GM21390 (cell line): ENCODE results near the gene AXIN1.
"Not testable (repeated sequence)": the region's sequence is repeated elsewhere in the genome, so short reads cannot be mapped to it uniquely, and the experiment has no call there.

Source experiments
- ATAC-seq: cut with Tn5 transposase; IDR thresholded peaks from one replicate; pipeline ENCODE4 v1.9.1; 2021; ENCODE audit not compliant: unreplicated experiment

The AXIN1 gene, protein sequence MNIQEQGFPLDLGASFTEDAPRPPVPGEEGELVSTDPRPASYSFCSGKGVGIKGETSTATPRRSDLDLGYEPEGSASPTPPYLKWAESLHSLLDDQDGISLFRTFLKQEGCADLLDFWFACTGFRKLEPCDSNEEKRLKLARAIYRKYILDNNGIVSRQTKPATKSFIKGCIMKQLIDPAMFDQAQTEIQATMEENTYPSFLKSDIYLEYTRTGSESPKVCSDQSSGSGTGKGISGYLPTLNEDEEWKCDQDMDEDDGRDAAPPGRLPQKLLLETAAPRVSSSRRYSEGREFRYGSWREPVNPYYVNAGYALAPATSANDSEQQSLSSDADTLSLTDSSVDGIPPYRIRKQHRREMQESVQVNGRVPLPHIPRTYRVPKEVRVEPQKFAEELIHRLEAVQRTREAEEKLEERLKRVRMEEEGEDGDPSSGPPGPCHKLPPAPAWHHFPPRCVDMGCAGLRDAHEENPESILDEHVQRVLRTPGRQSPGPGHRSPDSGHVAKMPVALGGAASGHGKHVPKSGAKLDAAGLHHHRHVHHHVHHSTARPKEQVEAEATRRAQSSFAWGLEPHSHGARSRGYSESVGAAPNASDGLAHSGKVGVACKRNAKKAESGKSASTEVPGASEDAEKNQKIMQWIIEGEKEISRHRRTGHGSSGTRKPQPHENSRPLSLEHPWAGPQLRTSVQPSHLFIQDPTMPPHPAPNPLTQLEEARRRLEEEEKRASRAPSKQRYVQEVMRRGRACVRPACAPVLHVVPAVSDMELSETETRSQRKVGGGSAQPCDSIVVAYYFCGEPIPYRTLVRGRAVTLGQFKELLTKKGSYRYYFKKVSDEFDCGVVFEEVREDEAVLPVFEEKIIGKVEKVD

DNA sequence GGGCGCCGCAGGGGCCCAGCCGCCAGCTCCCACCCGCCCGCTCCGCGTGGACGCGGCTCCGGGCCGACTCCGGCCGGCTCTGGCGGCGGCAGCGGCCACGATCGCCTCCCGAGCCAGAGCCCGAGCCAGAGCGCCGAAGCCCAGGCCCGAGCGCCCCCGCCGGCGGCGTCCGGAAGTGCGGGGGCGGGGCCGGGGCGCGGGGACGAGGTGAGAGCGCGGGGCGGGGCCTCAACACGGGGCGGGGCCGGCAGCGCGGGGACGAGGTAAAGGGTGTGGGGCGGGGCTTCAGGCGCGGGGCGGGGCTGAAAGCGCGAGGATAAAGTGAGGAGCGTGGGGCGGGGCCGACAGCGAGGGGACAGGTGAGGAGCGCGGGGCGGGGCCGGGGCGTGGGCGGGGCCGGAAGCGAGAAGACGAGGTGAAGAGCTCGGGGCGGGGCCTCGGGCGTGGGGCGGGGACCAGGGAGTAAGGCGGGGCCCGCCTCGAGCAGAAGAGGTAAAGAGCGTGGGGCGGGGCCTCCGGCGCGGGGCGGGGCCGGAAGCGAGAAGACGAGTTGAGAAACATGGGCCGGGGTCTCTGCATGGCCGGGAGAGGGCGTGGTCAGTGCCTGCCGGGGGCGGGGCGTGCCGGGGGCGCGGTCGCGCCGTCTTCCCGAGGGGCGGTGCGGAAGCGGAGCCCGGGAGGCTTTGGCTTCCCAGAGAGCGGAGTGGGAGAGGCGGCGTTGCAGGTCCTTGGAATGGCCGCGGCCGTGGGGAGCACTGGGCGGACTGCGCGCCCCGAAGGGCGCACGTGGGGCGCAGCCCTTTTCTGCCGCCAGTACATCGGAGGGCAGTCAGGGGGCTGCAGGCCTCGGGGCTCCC, at the start of gene AXIN1:
AXIN1 (minus strand) TSS at position 177 of the 857 bp plus-strand sequence. CDS start 5,698 bp downstream, outside the sequence.
- peak; percentile 54 for ATAC-seq

DNA sequence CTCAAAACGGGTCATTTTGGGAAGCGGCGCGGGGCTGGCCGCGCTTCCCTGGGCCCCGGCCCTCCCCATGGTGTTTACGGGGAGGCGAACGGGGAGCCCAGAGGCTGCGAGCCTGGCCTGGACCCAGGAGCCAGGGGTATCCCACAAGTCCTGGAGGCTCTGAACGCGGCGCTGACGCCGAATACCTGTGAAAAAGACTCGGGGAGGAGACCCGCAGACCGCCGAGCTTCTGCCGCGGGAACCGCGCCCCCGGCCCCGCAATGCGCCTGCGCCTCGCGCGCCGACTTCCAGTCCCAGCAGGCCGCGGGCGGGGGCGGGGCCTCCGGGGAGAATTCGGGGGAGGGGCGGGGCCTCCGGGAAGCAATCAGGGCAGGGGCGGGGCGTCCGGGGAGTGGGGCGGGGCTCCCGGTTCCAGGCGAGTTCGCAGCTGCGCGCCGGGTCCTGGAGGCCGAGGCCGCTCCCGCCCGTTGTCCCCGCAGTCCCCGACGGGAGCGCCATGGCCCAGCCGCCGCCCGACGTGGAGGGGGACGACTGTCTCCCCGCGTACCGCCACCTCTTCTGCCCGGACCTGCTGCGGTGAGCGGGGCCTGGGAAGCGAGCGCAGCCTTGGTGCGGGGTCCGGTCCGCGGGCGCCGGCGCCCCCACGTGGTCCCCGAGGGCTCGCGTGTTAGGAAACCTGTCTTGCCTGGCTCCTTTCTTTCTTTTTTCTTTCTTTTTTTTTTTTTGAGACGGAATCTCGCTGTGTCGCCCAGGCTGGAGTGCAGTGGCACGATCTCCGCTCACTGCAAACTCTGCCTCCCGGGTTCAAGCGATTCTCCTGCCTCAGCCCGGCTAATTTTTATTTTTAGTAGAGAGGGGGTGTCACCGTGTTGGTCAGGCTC, 49.2 kb upstream of the AXIN1 start, which contains the start of gene DECR2:
DECR2 (plus strand) TSS at position 418 of the 881 bp plus-strand sequence; CDS start at position 497, 79 bp downstream.
- peak; percentile 46 for ATAC-seq

DNA sequence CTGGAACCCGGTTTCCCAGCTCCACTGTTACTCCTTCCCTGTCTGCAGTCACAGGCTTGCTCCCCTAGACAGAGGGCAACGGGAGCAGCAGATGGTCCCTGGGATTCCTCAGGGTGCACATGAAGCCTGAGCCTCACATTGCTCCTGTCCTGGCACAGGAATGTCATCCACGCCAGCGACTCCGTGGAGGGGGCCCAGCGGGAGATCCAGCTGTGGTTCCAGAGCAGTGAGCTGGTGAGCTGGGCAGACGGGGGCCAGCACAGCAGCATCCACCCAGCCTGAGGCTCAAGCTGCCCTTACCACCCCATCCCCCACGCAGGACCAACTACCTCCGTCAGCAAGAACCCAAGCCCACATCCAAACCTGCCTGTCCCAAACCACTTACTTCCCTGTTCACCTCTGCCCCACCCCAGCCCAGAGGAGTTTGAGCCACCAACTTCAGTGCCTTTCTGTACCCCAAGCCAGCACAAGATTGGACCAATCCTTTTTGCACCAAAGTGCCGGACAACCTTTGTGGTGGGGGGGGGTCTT, 47.6 kb upstream of the AXIN1 start:
- no peak for ATAC-seq

DNA sequence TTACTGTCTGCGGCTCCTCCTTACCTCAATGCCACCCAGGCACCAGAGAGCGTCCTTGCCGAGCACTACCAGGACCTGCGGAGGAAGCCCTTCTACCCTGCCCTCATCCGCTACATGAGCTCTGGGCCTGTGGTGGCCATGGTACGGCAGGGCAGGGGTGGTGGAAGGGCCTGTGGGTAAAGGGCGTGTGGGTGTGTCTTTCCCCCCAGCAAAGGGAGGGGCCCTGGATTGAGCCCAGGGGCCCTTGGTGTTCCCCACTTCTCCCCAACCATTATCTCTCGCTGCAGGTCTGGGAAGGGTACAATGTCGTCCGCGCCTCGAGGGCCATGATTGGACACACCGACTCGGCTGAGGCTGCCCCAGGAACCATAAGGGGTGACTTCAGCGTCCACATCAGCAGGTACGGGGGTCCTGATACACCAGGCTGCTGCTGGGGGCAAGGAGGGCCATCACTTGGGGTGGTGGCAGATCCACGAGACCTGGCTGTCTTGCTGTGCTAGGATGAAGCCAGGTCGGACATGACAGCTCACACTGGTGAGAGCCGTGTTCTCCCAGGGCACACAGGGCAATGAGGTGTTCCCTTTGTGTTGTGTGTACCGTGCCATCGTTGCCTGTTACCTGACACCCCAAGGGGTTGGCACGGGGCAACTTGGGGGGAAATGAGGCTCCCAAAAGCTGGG, 47.0 kb upstream of the AXIN1 start:
- no peak for ATAC-seq

DNA sequence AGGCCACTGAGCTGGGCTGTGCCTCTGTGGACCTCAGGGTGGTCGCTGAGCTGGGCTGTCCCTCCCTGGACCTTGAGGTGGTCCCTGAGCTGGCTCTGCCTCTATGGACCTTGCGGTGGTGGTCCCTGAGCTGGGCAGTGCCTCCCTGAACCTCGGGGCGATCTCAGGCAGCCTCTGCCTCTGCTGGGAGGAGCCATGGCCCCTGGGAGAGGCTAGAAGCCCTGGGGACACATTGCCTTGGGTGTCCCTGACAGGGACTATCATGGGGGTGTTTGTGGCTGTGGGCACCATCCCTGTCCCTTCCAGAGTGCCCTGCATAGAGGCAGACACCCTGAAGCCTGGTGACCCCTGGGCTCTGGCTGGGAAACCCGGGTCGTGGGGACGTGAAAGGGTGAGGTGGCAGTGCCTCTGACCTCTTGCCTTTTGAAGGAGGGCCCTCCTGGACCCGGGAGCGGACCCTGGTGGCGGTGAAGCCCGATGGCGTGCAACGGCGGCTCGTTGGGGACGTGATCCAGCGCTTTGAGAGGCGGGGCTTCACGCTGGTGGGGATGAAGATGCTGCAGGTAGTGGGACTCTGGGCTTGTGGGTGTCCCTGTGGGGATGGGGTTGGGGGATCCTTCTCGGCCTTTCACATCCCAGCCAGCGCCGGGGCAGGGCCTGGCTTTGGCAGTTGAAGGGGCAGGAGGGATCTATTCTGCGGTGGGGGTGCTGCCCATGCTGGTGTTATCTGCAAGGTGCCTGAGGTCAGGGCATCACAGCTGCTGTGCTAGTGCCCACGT, 46.2 kb upstream of the AXIN1 start:
- no peak for ATAC-seq

DNA sequence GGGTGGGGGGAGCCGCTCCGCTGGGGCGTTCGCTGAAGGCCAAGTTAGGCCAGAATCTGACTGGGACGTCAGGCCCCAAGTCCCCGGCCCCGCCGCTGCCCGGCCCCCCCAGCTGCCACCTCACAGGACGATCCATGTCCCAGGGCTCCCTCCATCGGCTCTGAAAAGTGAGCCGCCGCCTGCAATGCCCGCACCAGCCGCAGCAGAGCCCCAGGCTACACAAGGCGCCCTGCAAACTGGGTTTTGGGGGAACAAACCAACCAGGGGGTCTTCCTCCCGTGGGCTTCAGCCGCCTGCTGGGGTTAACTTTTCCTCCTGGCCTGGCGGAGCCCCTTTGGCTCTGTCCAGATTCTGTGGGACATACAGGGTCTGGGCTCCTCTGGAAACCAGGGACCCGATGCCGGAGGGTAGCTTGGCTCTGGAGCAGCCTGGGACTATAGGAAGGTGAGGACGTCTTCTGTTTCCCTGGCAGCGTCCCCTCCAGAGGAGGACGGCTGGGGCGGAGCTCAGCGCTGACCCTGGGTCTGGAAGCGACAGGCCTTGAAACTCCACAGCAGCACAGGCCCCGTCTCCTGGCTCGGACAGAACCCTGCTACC, 45.3 kb upstream of the AXIN1 start:
- ATAC-seq = no peak

DNA sequence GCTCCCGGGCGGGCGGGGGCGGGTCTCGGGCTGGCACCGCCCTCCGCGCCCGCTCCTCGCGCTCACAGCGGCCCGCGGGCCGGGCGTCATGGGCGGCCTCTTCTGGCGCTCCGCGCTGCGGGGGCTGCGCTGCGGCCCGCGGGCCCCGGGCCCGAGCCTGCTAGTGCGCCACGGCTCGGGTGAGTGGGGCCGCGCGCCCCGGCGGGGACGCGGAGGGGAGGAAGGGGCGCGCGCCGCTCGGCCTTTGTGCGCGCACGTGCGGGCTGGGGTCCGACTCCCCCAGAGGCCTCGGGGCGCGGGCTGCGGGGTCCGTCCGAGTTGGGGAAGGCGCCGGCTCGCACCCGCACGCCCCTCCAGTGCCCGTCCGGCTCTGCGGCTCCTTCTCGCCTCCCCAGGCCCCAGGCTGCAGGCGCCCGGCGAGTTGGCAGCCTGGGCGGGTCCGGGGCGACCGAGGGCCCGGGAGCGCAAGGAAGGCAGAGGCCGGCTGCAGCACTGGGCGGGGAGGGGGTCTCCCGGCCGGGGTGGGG, 44.7 kb upstream of the AXIN1 start, which contains the start of gene NME4:
NME4 (plus strand) TSS at position 65 of the 527 bp plus-strand sequence; CDS start at position 89, 24 bp downstream.
- ATAC-seq = no peak

DNA sequence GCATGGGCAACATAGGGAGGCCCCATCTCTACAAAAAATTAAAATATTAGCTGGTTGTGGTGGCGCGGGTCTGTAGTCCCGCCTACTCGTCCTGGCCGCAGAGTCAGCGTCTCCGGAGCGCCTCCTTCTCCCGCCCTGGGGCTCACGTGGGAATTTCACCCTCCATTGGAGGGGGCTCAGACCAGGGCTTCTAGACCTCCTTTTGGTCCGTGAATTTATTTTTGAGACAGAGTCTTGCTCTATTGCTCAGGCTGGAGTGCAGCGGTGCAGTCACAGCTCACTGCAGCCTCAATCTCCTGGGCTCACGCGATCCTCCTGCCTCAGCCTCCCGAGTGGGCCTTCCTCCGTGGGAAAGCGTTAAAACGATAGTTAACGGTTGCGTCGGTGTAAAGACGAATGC, 44.1 kb upstream of the AXIN1 start:
- no peak for ATAC-seq

DNA sequence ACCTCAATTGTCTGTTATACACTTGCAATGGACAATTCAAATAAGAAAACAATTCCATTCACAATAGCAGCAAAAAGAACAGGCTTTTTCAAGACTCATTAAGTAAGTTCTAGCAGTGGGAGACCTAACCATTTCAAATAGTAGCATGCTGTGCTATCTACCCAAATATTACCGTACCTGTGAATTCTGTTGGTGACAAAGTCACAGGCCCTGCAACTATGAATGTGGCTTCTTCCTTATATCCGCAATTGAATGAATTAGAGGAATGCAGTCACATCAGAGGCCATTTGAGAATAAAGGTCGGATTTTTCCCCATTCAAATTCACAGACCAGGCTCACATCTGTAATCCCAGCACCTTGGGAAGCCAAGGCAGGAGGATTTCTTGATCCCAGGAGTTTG, 43.7 kb upstream of the AXIN1 start:
- no peak for ATAC-seq

DNA sequence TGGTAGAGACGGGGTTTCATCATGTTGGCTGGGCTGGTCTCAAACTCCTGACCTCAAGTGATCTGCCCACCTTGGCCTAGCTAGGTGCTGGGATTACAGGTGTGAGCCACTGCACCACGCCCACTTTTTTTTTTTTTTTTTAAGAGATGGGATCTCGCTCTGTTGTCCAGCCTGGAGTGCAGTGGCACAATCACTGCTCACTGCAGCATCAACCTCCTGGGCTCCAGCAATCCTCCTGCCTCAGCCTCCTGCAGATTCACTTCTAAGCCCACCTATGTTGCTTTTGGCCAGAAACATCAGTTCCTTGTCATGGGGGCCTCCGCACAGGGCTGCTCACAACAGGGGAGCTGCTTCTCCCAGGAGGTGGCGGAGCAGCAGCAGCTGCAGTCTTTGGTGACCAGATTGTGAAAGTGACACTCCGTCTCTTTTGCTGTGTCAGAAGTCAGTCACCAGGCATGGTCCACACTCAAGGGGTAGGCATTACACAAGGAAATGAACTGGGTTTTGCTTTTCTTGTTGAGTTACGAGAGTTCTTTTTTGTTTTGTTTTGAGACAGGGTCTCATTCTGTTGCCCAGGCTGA, 40.0 kb upstream of the AXIN1 start:
- ATAC-seq = no peak

DNA sequence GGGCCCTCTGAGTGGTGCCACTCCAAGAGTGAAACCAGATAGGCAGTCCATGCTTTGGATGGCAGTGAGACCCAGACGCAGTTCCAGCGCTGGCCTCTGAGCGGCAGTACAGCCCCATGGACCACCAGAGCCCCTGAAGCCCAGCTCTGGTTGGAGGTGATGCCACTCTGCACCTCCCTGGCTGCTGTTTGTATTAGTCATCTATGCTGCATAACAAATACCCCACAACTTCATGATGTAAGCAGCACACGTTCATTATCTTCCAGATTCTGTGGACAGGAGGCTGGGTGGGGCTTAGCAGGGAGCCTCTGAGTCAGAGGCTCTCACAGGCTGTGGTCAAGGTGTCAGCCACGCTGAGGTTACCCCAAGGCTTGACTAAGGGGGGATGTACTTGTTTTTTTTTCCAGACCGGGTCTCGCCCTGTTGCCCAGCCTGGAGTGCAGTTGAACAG, 39.4 kb upstream of the AXIN1 start:
- ATAC-seq = no peak

DNA sequence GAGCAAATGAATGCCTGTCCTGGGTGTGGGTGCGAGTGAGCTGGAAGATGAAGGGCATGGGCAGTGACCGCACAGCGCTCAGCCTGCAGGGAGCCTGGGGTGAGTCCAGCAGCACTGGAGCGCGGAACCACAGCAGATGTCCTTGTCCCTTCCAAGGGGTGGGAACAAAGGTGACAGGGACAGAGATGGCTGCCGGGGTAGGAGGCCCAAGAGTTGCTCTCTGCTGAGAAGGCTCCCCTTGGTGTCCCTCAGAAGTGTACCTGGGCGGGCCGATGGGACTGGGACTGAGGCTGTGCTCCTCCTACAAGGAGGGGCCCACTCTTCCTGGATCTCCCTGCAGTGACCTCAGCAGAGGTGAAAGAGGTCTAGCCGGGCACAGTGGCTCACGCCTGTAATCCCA, 36.8 kb upstream of the AXIN1 start:
- ATAC-seq = no peak

DNA sequence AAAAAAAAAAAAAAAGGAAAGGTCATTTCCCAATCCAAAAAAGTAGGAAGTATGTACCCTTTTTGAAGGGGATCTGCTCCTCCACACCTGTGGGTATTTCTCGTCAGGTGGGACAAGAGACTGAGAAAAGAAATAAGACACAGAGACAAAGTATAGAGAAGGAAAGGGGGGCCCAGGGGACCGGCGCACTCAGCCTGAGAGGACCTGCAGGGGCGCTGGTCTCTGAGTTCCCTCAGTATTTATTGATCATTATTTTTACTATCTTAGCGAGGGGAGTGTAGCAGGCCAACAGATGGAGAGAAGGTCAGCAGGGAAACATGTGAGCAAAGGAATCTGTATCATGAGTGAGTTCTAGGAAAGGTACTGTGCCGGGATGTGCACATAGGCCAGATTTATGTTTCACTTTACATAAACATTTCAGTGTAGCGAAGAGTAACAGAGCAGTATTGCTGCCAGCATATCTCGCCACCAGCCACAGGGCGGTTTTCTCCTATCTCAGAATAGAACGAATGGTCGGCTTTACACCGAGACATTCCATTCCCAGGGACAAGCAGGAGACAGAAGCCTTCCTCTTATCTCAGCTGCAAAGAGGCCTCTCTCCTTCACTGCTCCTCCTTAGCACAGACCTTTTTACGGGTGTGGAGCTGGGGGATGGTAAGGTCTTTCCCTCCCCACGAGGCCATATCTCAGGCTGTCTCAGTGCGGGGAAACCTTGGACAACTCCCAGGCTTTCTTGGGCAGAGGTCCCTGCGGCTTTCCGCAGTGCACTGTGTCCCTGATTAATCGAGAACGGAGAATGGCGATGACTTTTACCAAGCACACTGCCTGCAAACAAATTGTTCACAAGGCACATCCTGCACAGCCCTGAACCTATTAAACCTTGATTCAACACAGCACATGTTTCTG, 35.5 kb upstream of the AXIN1 start:
- ATAC-seq = not testable (repeated sequence)

DNA sequence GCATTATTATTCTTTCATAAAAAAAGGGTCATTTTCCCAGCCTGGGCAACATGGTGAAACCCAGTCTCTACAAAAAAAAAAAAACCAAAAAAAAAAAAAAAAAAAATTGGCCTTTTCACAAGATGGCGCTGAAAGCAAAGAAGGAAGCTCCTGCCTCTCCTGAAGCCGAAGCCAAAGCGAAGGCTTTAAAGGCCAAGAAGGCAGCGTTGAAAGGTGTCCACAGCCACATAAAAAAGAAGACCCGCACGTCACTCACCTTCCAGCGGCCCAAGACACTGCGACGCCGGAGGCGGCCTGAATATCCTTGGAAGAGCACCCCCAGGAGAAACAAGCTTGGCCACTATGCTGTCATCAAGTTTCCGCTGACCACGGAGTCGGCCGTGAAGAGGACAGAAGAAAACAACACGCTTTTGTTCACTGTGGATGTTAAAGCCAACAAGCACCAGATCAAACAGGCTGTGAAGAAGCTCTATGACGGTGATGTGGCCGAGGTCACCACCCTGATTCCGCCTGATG, 34.2 kb upstream of the AXIN1 start:
- no peak for ATAC-seq

DNA sequence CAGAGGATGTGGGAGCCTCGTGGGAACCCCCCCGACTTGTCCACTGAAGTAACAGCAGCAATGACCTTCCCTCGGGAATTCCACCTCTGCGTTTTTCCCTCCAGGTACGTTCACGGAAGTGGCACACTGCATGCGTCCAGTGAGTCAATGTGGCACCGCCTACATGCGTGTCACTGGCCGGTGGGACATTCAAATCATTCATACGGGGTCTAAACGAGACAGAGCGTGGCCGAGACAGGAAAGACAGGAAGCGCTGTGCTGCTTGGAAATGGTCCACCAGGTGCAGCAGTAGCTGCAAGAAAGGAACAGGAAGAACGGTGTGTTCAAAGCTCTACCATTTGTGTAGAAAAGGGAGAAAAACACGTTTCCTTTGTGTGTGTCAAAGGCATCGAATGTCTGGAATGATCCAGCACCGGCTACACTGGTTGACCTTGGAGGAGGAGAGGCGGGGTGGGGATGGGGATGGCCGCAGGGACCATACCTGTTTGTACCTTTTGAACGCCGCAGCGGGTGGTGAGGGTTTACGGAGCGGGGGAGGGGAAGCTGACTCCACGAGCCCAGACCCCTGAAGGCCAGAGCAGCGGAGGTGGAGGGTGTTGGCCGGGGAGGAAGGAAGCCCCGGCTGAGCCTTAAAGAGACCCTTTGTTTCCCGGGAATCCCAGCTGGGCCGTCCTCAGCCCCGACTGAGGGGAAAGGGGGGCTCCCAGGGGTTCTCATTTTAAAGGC, 31.0 kb upstream of the AXIN1 start:
- ATAC-seq = no peak
